Uterus (tissue), 4 donors: Measurements from ENCODE around the gene TNFAIP8L1. TPM values are rescaled to one million over a fixed set of nuclear protein-coding genes. Genes with fewer than 3 reads are reported as not detected.

Experiments used
- DNase-seq, 2 donors: peaks; one replicate each; pipeline ENCODE4 v3.0.0-alpha.2; 2019 to 2020
- H3K27ac ChIP-seq, 2 donors: fragments of 200-600 bp; sonication (generic); 1 replicate in 1 of 2; 2 replicates in 1 of 2; pipeline ENCODE4 v1.5.1; 2016 to 2018
- H3K27me3 ChIP-seq, 2 donors: fragments of 200-600 bp; sonication (generic); one replicate each; pipeline ENCODE4 v1.5.1; 2018 to 2019; ENCODE audit warnings: control low read depth in 1 of 2
- H3K36me3 ChIP-seq, 2 donors: fragments of 200-600 bp; sonication (generic); one replicate each; pipeline ENCODE4 v1.5.1; 2019; ENCODE audit warnings: control low read depth in 1 of 2
- H3K4me1 ChIP-seq, 2 donors: fragments of 200-600 bp; sonication (generic); one replicate each; pipeline ENCODE4 v1.5.1; 2018 to 2019; ENCODE audit warnings: control low read depth in 1 of 2
- H3K4me3 ChIP-seq, 2 donors: fragments of 200-600 bp; sonication (generic); 1 replicate in 1 of 2; 2 replicates in 1 of 2; pipeline ENCODE4 v1.5.1; 2018 to 2019; ENCODE audit warnings: mild to moderate bottlenecking in 1 of 2
- H3K9me3 ChIP-seq, 2 donors: fragments of 200-600 bp; sonication (generic); one replicate each; pipeline ENCODE4 v1.5.1; 2019; ENCODE audit warnings: control low read depth in 1 of 2
- POLR2A ChIP-seq, 2 donors: fragments of 450-650 bp; IDR thresholded peaks; one replicate each; pipeline ENCODE4 v1.6.1; 2016; ENCODE audit warnings: antibody characterized with exemption in 2 of 2, mild to moderate bottlenecking in 1 of 2, moderate library complexity in 1 of 2
- intact Hi-C: fragments of 100-400 bp; cut with DNase I; formaldehyde crosslinking; loops from one replicate; pipeline ENCODE4 v1.15.1; 2023; ENCODE audit warnings: low total_unique reads
- total RNA-seq, 4 donors: library from RNA; depleted of rRNA in 3 of 4; stranded (reverse); fragments of >200 nt in 3 of 4; gene quantifications; one replicate each; pipeline versions ENCODE4 v1.1.0 to v1.2.4, GENCODE V29; 2014 to 2023
- TF ChIP-seq, protein P1 (sequence below), 4 experiments: fragments of 200-600 bp in 2 of 4; fragments of 450-650 bp in 2 of 4; sonication (generic) in 2 of 4; IDR thresholded peaks; one replicate each; pipeline ENCODE4 v1.5.1; 2016 to 2019; ENCODE audit warnings: antibody characterized with exemption in 4 of 4, mild to moderate bottlenecking in 2 of 4, moderate library complexity in 1 of 4
- donor health status: DM: yes; HTN: yes; CAD: no.

TNFAIP8L1 gene
- total RNA-seq, 4 donors from 2014 or later = 0.77 to 20.6 (median 9.1) TPM

GRCh38 chr19:4693471-4694121 lies 54.3 kb downstream of the TNFAIP8L1 start:
- peak overlapping the region in 1 of 2 donors; percentile 32 for H3K27ac ChIP-seq
- H3K4me3 ChIP-seq = no peak overlapping the region
- H3K4me1 ChIP-seq = no peaks in the 10 kb centered on the region
- intact Hi-C loops = no loop called here
- TF ChIP-seq, protein P1, sequence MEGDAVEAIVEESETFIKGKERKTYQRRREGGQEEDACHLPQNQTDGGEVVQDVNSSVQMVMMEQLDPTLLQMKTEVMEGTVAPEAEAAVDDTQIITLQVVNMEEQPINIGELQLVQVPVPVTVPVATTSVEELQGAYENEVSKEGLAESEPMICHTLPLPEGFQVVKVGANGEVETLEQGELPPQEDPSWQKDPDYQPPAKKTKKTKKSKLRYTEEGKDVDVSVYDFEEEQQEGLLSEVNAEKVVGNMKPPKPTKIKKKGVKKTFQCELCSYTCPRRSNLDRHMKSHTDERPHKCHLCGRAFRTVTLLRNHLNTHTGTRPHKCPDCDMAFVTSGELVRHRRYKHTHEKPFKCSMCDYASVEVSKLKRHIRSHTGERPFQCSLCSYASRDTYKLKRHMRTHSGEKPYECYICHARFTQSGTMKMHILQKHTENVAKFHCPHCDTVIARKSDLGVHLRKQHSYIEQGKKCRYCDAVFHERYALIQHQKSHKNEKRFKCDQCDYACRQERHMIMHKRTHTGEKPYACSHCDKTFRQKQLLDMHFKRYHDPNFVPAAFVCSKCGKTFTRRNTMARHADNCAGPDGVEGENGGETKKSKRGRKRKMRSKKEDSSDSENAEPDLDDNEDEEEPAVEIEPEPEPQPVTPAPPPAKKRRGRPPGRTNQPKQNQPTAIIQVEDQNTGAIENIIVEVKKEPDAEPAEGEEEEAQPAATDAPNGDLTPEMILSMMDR (IDR thresholded peaks at IDR 0.05) = no peak
- no peak for TF ChIP-seq POLR2A (IDR thresholded peaks at IDR 0.05)
- no peak for DNase-seq
- H3K9me3 ChIP-seq = no peaks in the 10 kb centered on the region
- no peaks in the 10 kb centered on the region for H3K27me3 ChIP-seq
- H3K36me3 ChIP-seq = no peaks in the 10 kb centered on the region

GRCh38 chr19:4694211-4694987 lies 55.1 kb downstream of the TNFAIP8L1 start:
- Histone ChIP-seq H3K27ac (peak overlapping the region; percentile 32 to 53), H3K9me3 (no peaks in the 10 kb centered on the region), H3K36me3 (no peaks in the 10 kb centered on the region), H3K4me3 (no peak overlapping the region), H3K4me1 (no peaks in the 10 kb centered on the region), H3K27me3 (no peaks in the 10 kb centered on the region)
- intact Hi-C loops = no loop called here
- TF ChIP-seq, protein P1 (IDR thresholded peaks at IDR 0.05) = no peak
- no peak for TF ChIP-seq POLR2A (IDR thresholded peaks at IDR 0.05)
- peak; percentile 35 to 72 for DNase-seq

DNA sequence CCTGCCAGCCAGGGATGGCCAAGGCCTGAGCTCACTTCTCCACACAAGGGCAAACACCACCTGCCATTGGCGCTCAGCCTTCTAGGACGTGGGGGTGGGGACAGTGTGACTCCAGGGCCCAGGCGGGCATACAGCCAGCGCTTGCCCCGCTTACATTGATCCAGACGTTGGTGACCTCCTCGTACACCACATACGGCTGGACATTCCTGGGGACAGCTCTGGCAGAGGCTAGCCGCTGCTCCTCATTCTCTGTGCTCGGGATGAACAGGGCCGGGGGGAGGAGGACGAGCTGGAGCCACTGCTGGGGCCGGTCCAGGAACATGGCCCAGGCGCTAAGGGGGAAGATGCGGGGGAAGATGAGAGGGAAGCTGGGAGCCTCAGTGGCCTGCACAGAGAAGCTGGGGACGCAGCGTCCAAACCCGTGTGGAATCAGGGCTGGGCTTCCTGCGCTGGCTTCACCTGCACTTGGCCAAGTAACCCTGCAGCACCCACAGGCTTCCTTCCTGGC lies 56.0 kb downstream of the TNFAIP8L1 start:
- no peak overlapping the region for H3K4me3 ChIP-seq
- no peak for TF ChIP-seq POLR2A (IDR thresholded peaks at IDR 0.05)
- TF ChIP-seq, protein P1 (IDR thresholded peaks at IDR 0.05) = no peak
- intact Hi-C loops = no loop called here
- H3K36me3 ChIP-seq = no peaks in the 10 kb centered on the region
- H3K4me1 ChIP-seq = no peaks in the 10 kb centered on the region
- peak in 1 of 2 donors; percentile 37 for DNase-seq
- peak overlapping the region; percentile 32 to 53 for H3K27ac ChIP-seq
- H3K27me3 ChIP-seq = no peaks in the 10 kb centered on the region
- no peaks in the 10 kb centered on the region for H3K9me3 ChIP-seq

- H3K36me3 ChIP-seq = no peaks in the 10 kb centered on the region
- no peaks in the 10 kb centered on the region for H3K27me3 ChIP-seq
- no peak overlapping the region for H3K4me3 ChIP-seq
- no peaks in the 10 kb centered on the region for H3K9me3 ChIP-seq
- H3K4me1 ChIP-seq = no peaks in the 10 kb centered on the region
- no peak for DNase-seq
- TF ChIP-seq, protein P1 (IDR thresholded peaks at IDR 0.05) = no peak
- no peak for TF ChIP-seq POLR2A (IDR thresholded peaks at IDR 0.05)
- no peak overlapping the region for H3K27ac ChIP-seq
- intact Hi-C loops = no loop called here
Observed at GRCh38 chr19:4697304-4697703, 58.0 kb downstream of the TNFAIP8L1 start.
